ENCODE data around the gene TMEM54. TPM values are rescaled to one million over a fixed set of nuclear protein-coding genes. Genes with fewer than 3 reads are reported as not detected.
A peak's percentile ranks its signal among the peaks of the same experiment; 100 is the strongest.

Gene TMEM54
- 10.9 and 15.7 TPM in 2 replicates for total RNA-seq (2012; rRNA removed)

GRCh38 chr1:32900956-32901822 lies at the start of gene TMEM54:
TSS of gene TMEM54 (minus strand) at chr1:32901389. CDS start at chr1:32901238, 151 bp downstream.
- Histone ChIP-seq H3K27me3 (ENCODE audit: control insufficient read depth, insufficient read depth, low read length) (peaks cover 13% of the 10 kb centered on the region), H3K36me3 (ENCODE audit: insufficient read depth, low read length) (no peaks in the 10 kb centered on the region), H3K9me3 (replicated peaks; ENCODE audit: low read length) (no peaks in the 10 kb centered on the region), H3K4me1 (ENCODE audit: control insufficient read depth, insufficient read depth, low read length) (peaks cover 6% of the 10 kb centered on the region), H3K4me3 (ENCODE audit: low read length) (peak within 1 kb of the TSS; percentile 71), H3K4me2 (ENCODE audit: low read length) (peak within 1 kb of the TSS; percentile 88), H3K9ac (ENCODE audit: low read depth, low read length) (peak within 1 kb of the TSS; percentile 73)

GRCh38 chr1:32949519-32949918 lies 48.3 kb upstream of the TMEM54 start:
- Histone ChIP-seq H3K4me3 (ENCODE audit: low read length) (no peak overlapping the region), H3K9ac (ENCODE audit: low read depth, low read length) (no peak overlapping the region), H3K27me3 (ENCODE audit: control insufficient read depth, insufficient read depth, low read length) (no peaks in the 10 kb centered on the region), H3K4me1 (ENCODE audit: control insufficient read depth, insufficient read depth, low read length) (peaks cover 33% of the 10 kb centered on the region), H3K9me3 (replicated peaks; ENCODE audit: low read length) (no peaks in the 10 kb centered on the region), H3K36me3 (ENCODE audit: insufficient read depth, low read length) (peaks cover 17% of the 10 kb centered on the region), H3K4me2 (ENCODE audit: low read length) (no peak overlapping the region)

GRCh38 chr1:32948905-32949304 lies 47.7 kb upstream of the TMEM54 start:
- peaks cover 29% of the 10 kb centered on the region for H3K4me1 ChIP-seq (ENCODE audit: control insufficient read depth, insufficient read depth, low read length)
- no peaks in the 10 kb centered on the region for H3K9me3 ChIP-seq (replicated peaks; ENCODE audit: low read length)
- H3K27me3 ChIP-seq (ENCODE audit: control insufficient read depth, insufficient read depth, low read length): no peaks in the 10 kb centered on the region
- H3K9ac ChIP-seq (ENCODE audit: low read depth, low read length): no peak overlapping the region
- peak overlapping the region; percentile 11 for H3K4me2 ChIP-seq (ENCODE audit: low read length)
- no peak overlapping the region for H3K4me3 ChIP-seq (ENCODE audit: low read length)
- H3K36me3 ChIP-seq (ENCODE audit: insufficient read depth, low read length): peaks cover 22% of the 10 kb centered on the region

GRCh38 chr1:32948390-32948722 lies 47.2 kb upstream of the TMEM54 start:
- Histone ChIP-seq H3K9ac (ENCODE audit: low read depth, low read length) (peak overlapping the region; percentile 24), H3K4me3 (ENCODE audit: low read length) (no peak overlapping the region), H3K27me3 (ENCODE audit: control insufficient read depth, insufficient read depth, low read length) (no peaks in the 10 kb centered on the region), H3K4me1 (ENCODE audit: control insufficient read depth, insufficient read depth, low read length) (peaks cover 24% of the 10 kb centered on the region), H3K36me3 (ENCODE audit: insufficient read depth, low read length) (peaks cover 25% of the 10 kb centered on the region), H3K9me3 (replicated peaks; ENCODE audit: low read length) (no peaks in the 10 kb centered on the region), H3K4me2 (ENCODE audit: low read length) (peak overlapping the region; percentile 11)

- Histone ChIP-seq H3K9ac (ENCODE audit: low read depth, low read length) (no peak overlapping the region), H3K4me3 (ENCODE audit: low read length) (no peak overlapping the region), H3K4me1 (ENCODE audit: control insufficient read depth, insufficient read depth, low read length) (peaks cover 19% of the 10 kb centered on the region), H3K36me3 (ENCODE audit: insufficient read depth, low read length) (peaks cover 25% of the 10 kb centered on the region), H3K4me2 (ENCODE audit: low read length) (no peak overlapping the region), H3K27me3 (ENCODE audit: control insufficient read depth, insufficient read depth, low read length) (no peaks in the 10 kb centered on the region), H3K9me3 (replicated peaks; ENCODE audit: low read length) (no peaks in the 10 kb centered on the region)
Observed at GRCh38 chr1:32947669-32948389, 46.6 kb upstream of the TMEM54 start.

GRCh38 chr1:32946413-32946812 lies 45.2 kb upstream of the TMEM54 start:
- no peaks in the 10 kb centered on the region for H3K9me3 ChIP-seq (replicated peaks; ENCODE audit: low read length)
- no peak overlapping the region for H3K9ac ChIP-seq (ENCODE audit: low read depth, low read length)
- no peak overlapping the region for H3K4me2 ChIP-seq (ENCODE audit: low read length)
- H3K36me3 ChIP-seq (ENCODE audit: insufficient read depth, low read length): peaks cover 30% of the 10 kb centered on the region
- H3K4me3 ChIP-seq (ENCODE audit: low read length): no peak overlapping the region
- no peaks in the 10 kb centered on the region for H3K27me3 ChIP-seq (ENCODE audit: control insufficient read depth, insufficient read depth, low read length)
- H3K4me1 ChIP-seq (ENCODE audit: control insufficient read depth, insufficient read depth, low read length): peaks cover 18% of the 10 kb centered on the region

- H3K4me3 ChIP-seq (ENCODE audit: low read length): no peak overlapping the region
- H3K4me2 ChIP-seq (ENCODE audit: low read length): no peak overlapping the region
- H3K9ac ChIP-seq (ENCODE audit: low read depth, low read length): no peak overlapping the region
- peaks cover 32% of the 10 kb centered on the region for H3K4me1 ChIP-seq (ENCODE audit: control insufficient read depth, insufficient read depth, low read length)
- no peaks in the 10 kb centered on the region for H3K27me3 ChIP-seq (ENCODE audit: control insufficient read depth, insufficient read depth, low read length)
- H3K36me3 ChIP-seq (ENCODE audit: insufficient read depth, low read length): peaks cover 30% of the 10 kb centered on the region
- no peaks in the 10 kb centered on the region for H3K9me3 ChIP-seq (replicated peaks; ENCODE audit: low read length)
Observed at GRCh38 chr1:32944180-32944579, 43.0 kb upstream of the TMEM54 start.

GRCh38 chr1:32939655-32940371 lies 38.6 kb upstream of the TMEM54 start:
- no peaks in the 10 kb centered on the region for H3K9me3 ChIP-seq (replicated peaks; ENCODE audit: low read length)
- H3K4me2 ChIP-seq (ENCODE audit: low read length): peak overlapping the region; percentile 3
- peaks cover 20% of the 10 kb centered on the region for H3K4me1 ChIP-seq (ENCODE audit: control insufficient read depth, insufficient read depth, low read length)
- H3K27me3 ChIP-seq (ENCODE audit: control insufficient read depth, insufficient read depth, low read length): no peaks in the 10 kb centered on the region
- no peak overlapping the region for H3K4me3 ChIP-seq (ENCODE audit: low read length)
- peaks cover 33% of the 10 kb centered on the region for H3K36me3 ChIP-seq (ENCODE audit: insufficient read depth, low read length)
- H3K9ac ChIP-seq (ENCODE audit: low read depth, low read length): no peak overlapping the region

- Histone ChIP-seq H3K4me2 (ENCODE audit: low read length) (no peak overlapping the region), H3K27me3 (ENCODE audit: control insufficient read depth, insufficient read depth, low read length) (no peaks in the 10 kb centered on the region), H3K36me3 (ENCODE audit: insufficient read depth, low read length) (peaks cover 21% of the 10 kb centered on the region), H3K4me1 (ENCODE audit: control insufficient read depth, insufficient read depth, low read length) (peaks cover 20% of the 10 kb centered on the region), H3K9ac (ENCODE audit: low read depth, low read length) (no peak overlapping the region), H3K4me3 (ENCODE audit: low read length) (no peak overlapping the region), H3K9me3 (replicated peaks; ENCODE audit: low read length) (no peaks in the 10 kb centered on the region)
Observed at GRCh38 chr1:32937061-32937460, 35.9 kb upstream of the TMEM54 start.

GRCh38 chr1:32934535-32934934 lies 33.3 kb upstream of the TMEM54 start:
- no peak overlapping the region for H3K4me3 ChIP-seq (ENCODE audit: low read length)
- no peak overlapping the region for H3K4me2 ChIP-seq (ENCODE audit: low read length)
- H3K9me3 ChIP-seq (replicated peaks; ENCODE audit: low read length): no peaks in the 10 kb centered on the region
- H3K4me1 ChIP-seq (ENCODE audit: control insufficient read depth, insufficient read depth, low read length): peaks cover 4% of the 10 kb centered on the region
- no peak overlapping the region for H3K9ac ChIP-seq (ENCODE audit: low read depth, low read length)
- H3K36me3 ChIP-seq (ENCODE audit: insufficient read depth, low read length): peaks cover 19% of the 10 kb centered on the region
- no peaks in the 10 kb centered on the region for H3K27me3 ChIP-seq (ENCODE audit: control insufficient read depth, insufficient read depth, low read length)

GRCh38 chr1:32933742-32934322 lies 32.6 kb upstream of the TMEM54 start:
- H3K4me1 ChIP-seq (ENCODE audit: control insufficient read depth, insufficient read depth, low read length): no peaks in the 10 kb centered on the region
- peaks cover 19% of the 10 kb centered on the region for H3K36me3 ChIP-seq (ENCODE audit: insufficient read depth, low read length)
- H3K9ac ChIP-seq (ENCODE audit: low read depth, low read length): no peak overlapping the region
- no peaks in the 10 kb centered on the region for H3K27me3 ChIP-seq (ENCODE audit: control insufficient read depth, insufficient read depth, low read length)
- no peak overlapping the region for H3K4me3 ChIP-seq (ENCODE audit: low read length)
- no peaks in the 10 kb centered on the region for H3K9me3 ChIP-seq (replicated peaks; ENCODE audit: low read length)
- no peak overlapping the region for H3K4me2 ChIP-seq (ENCODE audit: low read length)
